ENCODE measurements around the gene SARDH.

GRCh38 chr9:133780404-133780945, 42.3 kb upstream of the SARDH start:
- TF ChIP-seq CTCF (IDR thresholded peaks at IDR 0.05) (no peak), POLR2A (IDR thresholded peaks at IDR 0.05) (no peak)
